GM19025 (cell line): ENCODE results near the gene PSMD12.
"Not testable (repeated sequence)": the region's sequence is repeated elsewhere in the genome, so short reads cannot be mapped to it uniquely, and the experiment has no call there.

Experiments used
- ATAC-seq: cut with Tn5 transposase; IDR thresholded peaks from one replicate; pipeline ENCODE4 v1.9.1; 2021; ENCODE audit warnings: mild to moderate bottlenecking, low read depth, moderate library complexity; ENCODE audit not compliant: unreplicated experiment

PSMD12 gene

GRCh38 chr17:67359960-67360791 lies 6.2 kb downstream of the PSMD12 start:
- ATAC-seq = no peak

- no peak for ATAC-seq
Observed at GRCh38 chr17:67358612-67359011, 7.8 kb downstream of the PSMD12 start.

- ATAC-seq = no peak
Observed at GRCh38 chr17:67353929-67354574, 12.3 kb downstream of the PSMD12 start.

GRCh38 chr17:67353161-67353560 lies 13.2 kb downstream of the PSMD12 start:
- no peak for ATAC-seq

- no peak for ATAC-seq
Observed at GRCh38 chr17:67349420-67349819, 17.0 kb downstream of the PSMD12 start.

GRCh38 chr17:67347826-67348225 lies 18.6 kb downstream of the PSMD12 start:
- no peak for ATAC-seq

GRCh38 chr17:67343237-67343636 lies 23.1 kb downstream of the PSMD12 start:
- no peak for ATAC-seq

- not testable (repeated sequence) for ATAC-seq
Observed at GRCh38 chr17:67338353-67338752, 28.0 kb downstream of the PSMD12 start.

- ATAC-seq = no peak
Observed at GRCh38 chr17:67336859-67337258, 29.5 kb downstream of the PSMD12 start.

GRCh38 chr17:67335245-67335835 lies 31.0 kb downstream of the PSMD12 start:
- no peak for ATAC-seq

- ATAC-seq = not testable (repeated sequence)
Observed at GRCh38 chr17:67332162-67332508, 34.2 kb downstream of the PSMD12 start.

GRCh38 chr17:67331381-67332161 lies 34.8 kb downstream of the PSMD12 start:
- not testable (repeated sequence) for ATAC-seq

- no peak for ATAC-seq
Observed at GRCh38 chr17:67328026-67328425, 38.4 kb downstream of the PSMD12 start.

- ATAC-seq = not testable (repeated sequence)
Observed at GRCh38 chr17:67326959-67327745, 39.2 kb downstream of the PSMD12 start.

- ATAC-seq = no peak
Observed at GRCh38 chr17:67326440-67326839, 39.9 kb downstream of the PSMD12 start.

- no peak for ATAC-seq
Observed at GRCh38 chr17:67324330-67324729, 42.0 kb downstream of the PSMD12 start.

- no peak for ATAC-seq
Observed at GRCh38 chr17:67323445-67323844, 42.9 kb downstream of the PSMD12 start.

GRCh38 chr17:67322042-67322787 lies 44.2 kb downstream of the PSMD12 start:
- no peak for ATAC-seq

- not testable (repeated sequence) for ATAC-seq
Observed at GRCh38 chr17:67321486-67321885, 44.9 kb downstream of the PSMD12 start.
